Tibial nerve (tissue), 4 donors: ENCODE measurements around the gene TMEM143. TPM values are rescaled to one million over a fixed set of nuclear protein-coding genes. Genes with fewer than 3 reads are reported as not detected.

ENCODE experiments used
- DNase-seq, 2 donors: peaks; one replicate each; pipeline ENCODE4 v3.0.0-alpha.2; 2019; ENCODE audit warnings: low spot score in 2 of 2
- H3K27ac ChIP-seq, 4 donors: fragments of 200-600 bp; sonication (generic) in 3 of 4; one replicate each; pipeline ENCODE4 v1.5.1; 2017 to 2019; ENCODE audit warnings: mild to moderate bottlenecking in 1 of 4
- H3K27me3 ChIP-seq, 2 donors: fragments of 200-600 bp; sonication (generic) in 1 of 2; one replicate each; pipeline versions ENCODE4 v1.5.1 to v1.6.0; 2017 to 2019
- H3K36me3 ChIP-seq, 3 donors: fragments of 200-600 bp; sonication (generic); one replicate each; pipeline ENCODE4 v1.5.1; 2018 to 2019
- H3K4me1 ChIP-seq, 4 donors: fragments of 200-600 bp; sonication (generic) in 3 of 4; one replicate each; pipeline ENCODE4 v1.5.1; 2017 to 2019
- H3K4me3 ChIP-seq, 4 donors: fragments of 200-600 bp; sonication (generic) in 3 of 4; one replicate each; pipeline ENCODE4 v1.5.1; 2017 to 2019; ENCODE audit warnings: mild to moderate bottlenecking in 1 of 4, moderate library complexity in 1 of 4
- H3K9me3 ChIP-seq, 4 donors: fragments of 200-600 bp; sonication (generic) in 3 of 4; one replicate each; pipeline ENCODE4 v1.5.1; 2017 to 2019
- CTCF ChIP-seq, 5 experiments: fragments of 200-600 bp in 3 of 5; fragments of 450-650 bp in 2 of 5; sonication (generic) in 3 of 5; IDR thresholded peaks; one replicate each; pipeline ENCODE4 v1.5.1; 2016 to 2019; ENCODE audit warnings: antibody characterized with exemption in 5 of 5, mild to moderate bottlenecking in 3 of 5, moderate library complexity in 2 of 5
- EP300 ChIP-seq, 2 donors: sonication (generic); formaldehyde crosslinking; IDR thresholded peaks; one replicate each; pipeline ENCODE4 v1.6.1; 2017; ENCODE audit warnings: antibody characterized with exemption in 2 of 2, mild to moderate bottlenecking in 1 of 2
- POLR2A ChIP-seq, 2 donors: fragments of 450-650 bp; IDR thresholded peaks; one replicate each; pipeline ENCODE4 v1.6.1; 2017; ENCODE audit warnings: antibody characterized with exemption in 2 of 2, mild to moderate bottlenecking in 2 of 2, moderate library complexity in 2 of 2
- WGBS, 2 donors: methylation state at CpG; one replicate each; pipeline ENCODE4 v1.1.5; 2018; 5-methylcytosine and 5-hydroxymethylcytosine counted together
- total RNA-seq, 4 donors: library from RNA; depleted of rRNA; stranded (reverse); fragments of >200 nt; gene quantifications; one replicate each; pipeline ENCODE4 v1.1.0, GENCODE V29; 2016

The TMEM143 gene
- total RNA-seq, 4 donors from 2014 or later: 8.3 to 14.4 (median 10.2) TPM

- peaks cover 0 to 3% (median 0%) of the 10 kb centered on the region in 3 donors for H3K36me3 ChIP-seq
- TF ChIP-seq EP300 (IDR thresholded peaks at IDR 0.05): no peak
- TF ChIP-seq POLR2A (IDR thresholded peaks at IDR 0.05): no peak
- no peak for TF ChIP-seq CTCF (IDR thresholded peaks at IDR 0.05)
- DNase-seq: no peak
- H3K4me3 ChIP-seq: no peak overlapping the region
- H3K4me1 ChIP-seq: peaks cover 0 to 15% (median 5%) of the 10 kb centered on the region in 4 donors
- H3K27ac ChIP-seq: no peak overlapping the region
- 98% methylated on average over 8 to 11 of the region's 11 CpGs for WGBS, 2 donors
- H3K27me3 ChIP-seq: no peaks in the 10 kb centered on the region
- no peaks in the 10 kb centered on the region for H3K9me3 ChIP-seq
These were observed 1.9 kb upstream of the TMEM143 start for GRCh38 chr19:48365602-48366001.

- Histone ChIP-seq H3K27ac (peak overlapping the region; percentile 45 to 99 (median 94)), H3K9me3 (no peaks in the 10 kb centered on the region), H3K4me1 (peaks cover 0 to 15% (median 5%) of the 10 kb centered on the region in 4 donors), H3K4me3 (peak overlapping the region; percentile 30 to 84 (median 73)), H3K27me3 (no peaks in the 10 kb centered on the region), H3K36me3 (peaks cover 0 to 12% (median 0%) of the 10 kb centered on the region in 3 donors)
- DNase-seq: no peak
- TF ChIP-seq POLR2A (IDR thresholded peaks at IDR 0.05) (no peak), EP300 (IDR thresholded peaks at IDR 0.05) (no peak), CTCF (IDR thresholded peaks at IDR 0.05) (no peak)
- WGBS, 2 donors: 69 to 70% methylated on average over 7 to 10 of the region's 10 CpGs
These were observed 1.0 kb upstream of the TMEM143 start for GRCh38 chr19:48364598-48365348.

GRCh38 chr19:48363500-48363809 lies 285 bp downstream of the TMEM143 start:
- WGBS, 2 donors: 0 to 1% methylated on average over 9 to 10 of the region's 10 CpGs
- Histone ChIP-seq H3K27ac (peak overlapping the region; percentile 91 to 99 (median 96)), H3K27me3 (no peaks in the 10 kb centered on the region), H3K4me3 (peak overlapping the region; percentile 62 to 84 (median 74)), H3K4me1 (peaks cover 0 to 15% (median 5%) of the 10 kb centered on the region in 4 donors), H3K36me3 (peaks cover 0 to 21% (median 0%) of the 10 kb centered on the region in 3 donors), H3K9me3 (no peaks in the 10 kb centered on the region)
- DNase-seq: no peak
- no peak for TF ChIP-seq CTCF (IDR thresholded peaks at IDR 0.05)
- TF ChIP-seq POLR2A (IDR thresholded peaks at IDR 0.05): no peak
- no peak for TF ChIP-seq EP300 (IDR thresholded peaks at IDR 0.05)

GRCh38 chr19:48362716-48363499 lies 832 bp downstream of the TMEM143 start:
- Histone ChIP-seq H3K4me1 (peaks cover 0 to 15% (median 5%) of the 10 kb centered on the region in 4 donors), H3K36me3 (peaks cover 0 to 21% (median 0%) of the 10 kb centered on the region in 3 donors), H3K27ac (peak overlapping the region; percentile 91 to 99 (median 96)), H3K27me3 (no peaks in the 10 kb centered on the region), H3K9me3 (no peaks in the 10 kb centered on the region), H3K4me3 (peak overlapping the region; percentile 62 to 84 (median 74))
- 4 to 5% methylated on average over 16 to 21 of the region's 26 CpGs for WGBS, 2 donors
- DNase-seq: peak; percentile 85 to 88
- TF ChIP-seq CTCF (IDR thresholded peaks at IDR 0.05) (no peak), POLR2A (IDR thresholded peaks at IDR 0.05) (peak in 1 of 2 donors; percentile 32), EP300 (IDR thresholded peaks at IDR 0.05) (peak; percentile 40 to 66)

GRCh38 chr19:48361912-48362311 lies 1.8 kb downstream of the TMEM143 start:
- no peaks in the 10 kb centered on the region for H3K27me3 ChIP-seq
- no peak for TF ChIP-seq EP300 (IDR thresholded peaks at IDR 0.05)
- TF ChIP-seq POLR2A (IDR thresholded peaks at IDR 0.05): no peak
- H3K27ac ChIP-seq: no peak overlapping the region
- H3K9me3 ChIP-seq: no peaks in the 10 kb centered on the region
- H3K36me3 ChIP-seq: peaks cover 0 to 21% (median 0%) of the 10 kb centered on the region in 3 donors
- DNase-seq: no peak
- H3K4me1 ChIP-seq: peaks cover 0 to 15% (median 5%) of the 10 kb centered on the region in 4 donors
- 90 to 94% methylated on average over 3 of the region's 3 CpGs for WGBS, 2 donors
- H3K4me3 ChIP-seq: no peak overlapping the region
